K562 (cell line): ENCODE measurements around the gene ATP6V1F. TPM values are rescaled to one million over a fixed set of nuclear protein-coding genes. Genes with fewer than 3 reads are reported as not detected.

Experiments
- ATAC-seq: fragments of 200-7000 bp; cut with Tn5 transposase; 3 replicates; pipeline ENCODE4 v1.9.1; 2020; ENCODE audit warnings: moderate library complexity
- BruUV-seq: library from RNA; stranded (reverse); fragments of 400-500 nt; replicated peaks from 2 replicates; lab custom pipeline; 2021; lab: Mats Ljungman, UMichigan
- CTCF ChIA-PET: fragments of 300-600 bp; formaldehyde crosslinking; extraction: SDS; loops from one replicate; lab custom pipeline; 2021; ENCODE audit warnings: low intra/inter-chr PET ratio; lab: Yijun Ruan, JAX
- POLR2A ChIA-PET: fragments of 300-600, 350-650 bp; sonication (Branson Sonifier 250); formaldehyde crosslinking; extraction: SDS; loops from one replicate; lab custom pipeline; 2021; ENCODE audit warnings: antibody characterized with exemption, inconsistent platforms; lab: Yijun Ruan, JAX
- DNase-seq, 4 experiments: peaks; one replicate each; pipeline versions ENCODE4 v3.0.0 to v3.0.0-alpha.2; 2011 to 2018; ENCODE audit warnings: low spot score in 3 of 4, mixed read lengths in 3 of 4; ENCODE audit errors: extremely low read depth in 1 of 4
- FAIRE-seq: peaks from 2 replicates; lab custom pipeline; 2011; peaks lifted over from hg19 to GRCh38; lab: Jason Lieb, UNC
- H2AFZ ChIP-seq: 2 replicates; pipeline ENCODE4 v1.6.0; 2011; ENCODE audit warnings: low read depth, low read length, control low read depth, inconsistent platforms
- H3K27ac ChIP-seq: fragments of 200-600 bp; 3 replicates; pipeline ENCODE4 v1.8.0; 2011; ENCODE audit warnings: low read depth, mild to moderate bottlenecking, control low read depth, inconsistent platforms, low read length, moderate library complexity, mixed read lengths; ENCODE audit errors: extremely low read depth
- H3K27me3 ChIP-seq, 2 experiments: fragments of 300-600 bp in 1 of 2; 2 replicates in 1 of 2; 3 replicates in 1 of 2; pipeline versions ENCODE4 v1.6.0 to v1.8.0; 2011; ENCODE audit warnings: inconsistent platforms in 2 of 2, low read length in 2 of 2, mild to moderate bottlenecking in 1 of 2, mixed read lengths in 1 of 2, moderate library complexity in 1 of 2; ENCODE audit not compliant: control insufficient read depth in 2 of 2, insufficient read depth in 2 of 2
- H3K36me3 ChIP-seq: fragments of 300-600 bp; 3 replicates; pipeline ENCODE4 v1.8.0; 2011; ENCODE audit warnings: mild to moderate bottlenecking, low read length, inconsistent platforms; ENCODE audit not compliant: control insufficient read depth, insufficient read depth
- H3K4me1 ChIP-seq, 2 experiments: fragments of 200-600 bp in 1 of 2; replicated peaks in 1 of 2; 2 replicates in 1 of 2; 3 replicates in 1 of 2; pipeline versions ENCODE4 v1.5.1 to v1.8.0; 2011; ENCODE audit warnings: inconsistent platforms in 2 of 2, low read length in 2 of 2, mild to moderate bottlenecking in 1 of 2, mixed read lengths in 1 of 2, moderate library complexity in 1 of 2; ENCODE audit not compliant: control insufficient read depth in 2 of 2, insufficient read depth in 2 of 2
- H3K4me2 ChIP-seq: 2 replicates; pipeline ENCODE4 v1.6.1; 2011; ENCODE audit warnings: low read length, control low read depth, inconsistent platforms, mixed read lengths; ENCODE audit not compliant: insufficient read depth
- H3K4me3 ChIP-seq: fragments of 200-600 bp; sonication (generic), shearing (Covaris generic); 2 replicates; pipeline ENCODE4 v1.5.1; 2016; ENCODE audit warnings: control low read depth, inconsistent platforms
- H3K79me2 ChIP-seq: fragments of 200-600 bp; 3 replicates; pipeline ENCODE4 v1.8.0; 2011; ENCODE audit warnings: low read length, inconsistent platforms; ENCODE audit not compliant: control insufficient read depth, insufficient read depth
- H3K9ac ChIP-seq, 2 experiments: 2 replicates each; pipeline versions ENCODE4 v1.6.0 to v1.6.1; 2011; ENCODE audit warnings: low read depth in 2 of 2, low read length in 2 of 2, control low read depth in 1 of 2, inconsistent platforms in 1 of 2, mild to moderate bottlenecking in 1 of 2, mixed read lengths in 1 of 2; ENCODE audit not compliant: insufficient read depth in 1 of 2
- H3K9me1 ChIP-seq: one replicate; pipeline ENCODE4 v1.6.0; 2011; ENCODE audit warnings: inconsistent platforms, mild to moderate bottlenecking, low read length, moderate library complexity; ENCODE audit not compliant: control insufficient read depth, insufficient read depth
- H3K9me3 ChIP-seq: replicated peaks from 2 replicates; pipeline ENCODE4 v1.5.1; 2011; ENCODE audit warnings: low read depth, low read length, inconsistent platforms; ENCODE audit not compliant: control insufficient read depth, insufficient read depth
- H4K20me1 ChIP-seq: replicated peaks from 2 replicates; pipeline ENCODE4 v1.6.1; 2011; ENCODE audit warnings: low read length, inconsistent platforms, mixed read lengths; ENCODE audit not compliant: control insufficient read depth, insufficient read depth
- HMGN3 ChIP-seq: IDR thresholded peaks from 2 replicates; pipeline ENCODE4 v1.6.1; 2011; ENCODE audit warnings: borderline replicate concordance, low read depth, mild to moderate bottlenecking, mixed read lengths, low read length; ENCODE audit not compliant: insufficient read length; ENCODE audit errors: extremely low read depth
- MYC ChIP-seq, 2 experiments: fragments of 250-450 bp in 1 of 2; sonication (Bioruptor Pico) in 1 of 2; IDR thresholded peaks; 2 replicates each; pipeline versions ENCODE4 v1.5.1 to v1.6.1; 2012 to 2021; ENCODE audit warnings: low read depth in 2 of 2, borderline replicate concordance in 1 of 2, improper control_type of control experiment in 1 of 2, low read length in 1 of 2, mild to moderate bottlenecking in 1 of 2, moderate library complexity in 1 of 2
- POLR2G ChIP-seq: fragments of 200-400 bp; formaldehyde crosslinking; IDR thresholded peaks from 2 replicates; pipeline ENCODE4 v1.6.1; 2017; ENCODE audit warnings: low read depth, mild to moderate bottlenecking, antibody characterized with exemption, low read length, moderate library complexity
- RBFOX2 ChIP-seq: fragments of 200-400 bp; formaldehyde crosslinking; IDR thresholded peaks from 2 replicates; pipeline ENCODE4 v1.6.1; 2017; ENCODE audit warnings: low read depth, mild to moderate bottlenecking, low read length, moderate library complexity
- RBM22 ChIP-seq: fragments of 200-400 bp; formaldehyde crosslinking; IDR thresholded peaks from 2 replicates; pipeline ENCODE4 v1.6.1; 2018; ENCODE audit warnings: low read length, low read depth; ENCODE audit not compliant: poor library complexity, severe bottlenecking
- WGBS: fragments of 100-300 bp; shearing (Covaris generic); methylation state at CpG from one replicate; pipeline ENCODE4 v1.1.6; 2016; ENCODE audit warnings: low coverage, mixed read lengths; ENCODE audit not compliant: insufficient coverage; ENCODE audit errors: missing lambda C conversion rate; 5-methylcytosine and 5-hydroxymethylcytosine counted together
- in situ Hi-C: fragments of 300-500 bp; cut with MboI; formaldehyde crosslinking; loops from 4 replicates; pipeline ENCODE4 v1.15.0; 2018; ENCODE audit warnings: inconsistent platforms, mixed read lengths
- intact Hi-C: fragments of 100-400 bp; cut with micrococcal nuclease; formaldehyde crosslinking; loops from 2 replicates; pipeline ENCODE4 v1.14.2; 2022
- polyA plus RNA-seq, 8 experiments: library from polyadenylated mRNA; depleted of rRNA in 4 of 8; stranded (reverse) in 5 of 8; unstranded in 3 of 8; fragments of >200 nt; fragmentation: Nextera tagmentation in 2 of 8; fragmentation: Illumina TruSeq in 1 of 8; extraction: Ambion mirVana in 2 of 8; extraction: Trizol in 1 of 8; gene quantifications; 2 replicates each; pipeline versions ENCODE4 v1.2.1 to v1.2.3, GENCODE V29; 2011 to 2014; ENCODE audit warnings: inconsistent platforms in 1 of 8, missing spikeins in 1 of 8
- total RNA-seq, 7 experiments: library from RNA; depleted of rRNA in 6 of 7; stranded (reverse); fragments of >200 nt in 6 of 7; fragmentation: Illumina TruSeq in 2 of 7; extraction: Trizol in 2 of 7; gene quantifications; 2 replicates each; pipeline versions ENCODE4 v1.2.1 to v1.2.3, GENCODE V29; 2011 to 2021; ENCODE audit warnings: low replicate concordance in 1 of 7

ATP6V1F gene
- total and polyA plus RNA-seq, 9 of the 15 experiments (the other 6 are each of a cell fraction or from before 2014, with no cell fraction given): 206 to 1,123 (median 542) TPM

- Histone ChIP-seq H3K79me2 (no peaks in the 10 kb centered on the region), H3K9me1 (peaks cover 10% of the 10 kb centered on the region), H3K4me3 (no peak overlapping the region), H3K4me2 (no peak overlapping the region), H4K20me1 (peaks cover 25% of the 10 kb centered on the region), H2AFZ (no peak overlapping the region), H3K36me3 (peaks cover 100% of the 10 kb centered on the region; the same call in 2 of the 3 replicates), H3K9me3 (no peaks in the 10 kb centered on the region), H3K27ac (no peak overlapping the region), H3K27me3 (no peaks in the 10 kb centered on the region), H3K4me1 (peaks cover 0 to 36% of the 10 kb centered on the region in 2 experiments; a peak in 2 of 5 replicates), H3K9ac (peak overlapping the region in 1 of 2 experiments; percentile 32; a peak in 1 of 4 replicates)
- in situ Hi-C loops (no loop called here), intact Hi-C loops (no loop called here)
- TF ChIP-seq RBFOX2 (peak; percentile 71), MYC (IDR thresholded peaks at IDR 0.05; ENCODE audit: low read depth, low read length) (no peak), MYC (CRISPR knock-in tag; IDR thresholded peaks at IDR 0.05; ENCODE audit: borderline replicate concordance, low read depth) (no peak), HMGN3 (peak; percentile 8), RBM22 (peak; percentile 98), POLR2G (peak; percentile 83)
- FAIRE-seq: no peak
- CTCF ChIA-PET: no interaction called here
- POLR2A ChIA-PET: interaction anchor here (0.9 to 5.1 kb wide), 4 partner anchors 10 to 15 kb away, joined by 4 to 47 read pairs (median 6); partner anchors contain the start of gene ATP6V1F
- 91% methylated on average over 18 of the region's 19 CpGs for WGBS
- ATAC-seq: peak; percentile 3; the same call in 1 of the 3 replicates
- no TSS peak for BruUV-seq
- DNase-seq: no peak
Observed at GRCh38 chr7:128845987-128846386, 16.7 kb upstream of the ATP6V1F start.
